Ectodermal cell (in vitro differentiated cells): ENCODE results near the gene LIPM.

ENCODE experiments used
- H3K27ac ChIP-seq: 2 replicates; pipeline ENCODE4 v1.7.0; 2013; ENCODE audit warnings: mild to moderate bottlenecking, low read depth, low read length; ENCODE audit not compliant: insufficient read depth, poor library complexity, severe bottlenecking
- H3K27me3 ChIP-seq: 2 replicates; pipeline ENCODE4 v1.7.0; 2013; ENCODE audit warnings: mild to moderate bottlenecking, low read length; ENCODE audit not compliant: insufficient read depth, control insufficient read depth, poor library complexity, severe bottlenecking
- H3K36me3 ChIP-seq: one replicate; pipeline ENCODE4 v1.7.0; 2013; ENCODE audit warnings: low read length; ENCODE audit not compliant: control insufficient read depth, insufficient read depth
- H3K4me1 ChIP-seq: one replicate; pipeline ENCODE4 v1.7.0; 2013; ENCODE audit warnings: low read length; ENCODE audit not compliant: control insufficient read depth, insufficient read depth
- H3K4me3 ChIP-seq: 2 replicates; pipeline ENCODE4 v1.7.0; 2013; ENCODE audit warnings: low read depth, low read length, control low read depth; ENCODE audit not compliant: insufficient read depth
- H3K9me3 ChIP-seq: 2 replicates; pipeline ENCODE4 v1.7.0; 2013; ENCODE audit warnings: mild to moderate bottlenecking, low read length, moderate library complexity; ENCODE audit not compliant: control insufficient read depth
- WGBS, 2 experiments: methylation state at CpG; one replicate each; pipeline ENCODE4 v1.1.7; 2013; ENCODE audit warnings: missing lambda C conversion rate in 2 of 2; 5-methylcytosine and 5-hydroxymethylcytosine counted together

LIPM gene

DNA sequence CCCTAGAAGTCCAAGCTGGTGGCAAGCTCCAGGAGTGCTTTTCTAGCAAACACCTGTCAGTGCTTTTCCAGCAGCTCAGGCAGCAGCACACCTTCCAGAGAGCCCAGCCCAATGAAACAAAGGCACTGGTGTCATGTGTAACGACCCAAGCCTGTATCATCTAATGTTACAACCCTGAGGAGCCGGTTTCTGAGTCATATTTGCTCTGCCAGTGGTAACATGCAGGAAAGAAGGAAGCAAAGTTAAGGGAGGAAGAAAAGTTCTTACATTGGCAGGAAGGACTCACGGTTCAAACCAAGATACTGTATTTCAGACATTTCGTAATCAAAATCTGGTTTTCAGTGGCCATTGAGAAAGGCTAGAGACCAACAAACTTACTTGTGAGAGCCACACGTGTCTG is 49.2 kb downstream of the LIPM start, which contains the start of gene ANKRD22:
ANKRD22 (minus strand) TSS at position 139 of the 400 bp plus-strand sequence. CDS start 237 bp downstream, outside the sequence.
- Histone ChIP-seq H3K27me3 (no peaks in the 10 kb centered on the region), H3K27ac (no peak within 1 kb of the TSS), H3K36me3 (no peaks in the 10 kb centered on the region), H3K4me3 (no peak within 1 kb of the TSS), H3K4me1 (no peaks in the 10 kb centered on the region), H3K9me3 (no peaks in the 10 kb centered on the region)
- WGBS, 2 experiments, result 62 to 75% methylated on average over 5 of the region's 5 CpGs

DNA sequence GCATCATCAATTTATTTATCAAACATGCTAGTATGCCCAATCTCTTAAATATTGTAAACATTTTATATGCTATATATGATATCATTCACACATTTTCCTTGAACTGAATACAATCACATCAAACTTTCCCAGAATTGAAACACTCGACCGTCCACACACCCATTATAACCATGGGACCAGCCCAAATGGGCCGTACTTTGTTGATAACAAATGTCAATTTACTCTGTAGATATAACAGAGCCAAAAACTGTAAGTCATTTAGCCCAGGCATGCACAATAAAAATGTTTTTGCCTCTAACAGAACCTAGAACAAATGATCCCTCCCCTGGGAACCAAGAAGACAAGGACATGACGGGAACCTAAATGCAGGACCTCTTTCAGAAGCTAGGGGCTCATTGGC is 49.8 kb downstream of the LIPM start:
- WGBS, 2 experiments, result 91 to 96% methylated on average over 4 of the region's 4 CpGs
- H3K36me3 ChIP-seq, result no peaks in the 10 kb centered on the region

DNA sequence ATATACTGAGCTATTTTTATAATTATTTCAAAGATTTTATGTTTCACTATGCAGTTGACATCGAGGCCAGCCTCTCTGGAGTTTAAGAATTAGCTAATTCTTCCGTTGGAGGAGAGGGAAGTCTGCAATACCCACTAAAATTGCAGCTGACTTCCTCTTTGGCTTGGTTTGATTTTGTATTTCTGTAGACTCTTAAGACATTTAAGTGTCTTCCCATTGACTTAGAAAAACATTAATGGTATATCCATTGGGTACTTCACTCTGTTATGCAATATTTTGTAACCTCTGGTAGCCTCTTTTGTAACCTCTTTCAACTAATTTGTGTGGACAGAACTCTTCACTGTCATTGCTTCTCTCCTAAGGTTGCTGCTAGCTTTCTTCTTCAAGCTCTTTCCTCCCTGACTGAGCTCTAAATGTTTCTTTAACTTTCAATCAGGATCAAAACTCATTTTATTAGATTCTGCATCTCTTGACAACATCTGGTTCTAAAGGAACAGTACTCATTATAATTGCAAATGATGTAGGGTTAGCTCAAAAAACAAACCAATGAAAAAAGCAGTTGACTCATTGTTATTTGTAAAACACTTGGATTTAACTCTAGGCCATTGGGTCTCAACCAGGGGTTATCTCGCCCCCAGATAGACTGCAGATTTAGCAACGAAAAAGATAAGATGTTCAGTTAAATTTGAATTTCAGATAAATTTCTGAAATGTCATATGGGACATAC is 50.8 kb downstream of the LIPM start:
- no peaks in the 10 kb centered on the region for H3K9me3 ChIP-seq
- no peak overlapping the region for H3K4me3 ChIP-seq
- no peak overlapping the region for H3K27ac ChIP-seq
- no peaks in the 10 kb centered on the region for H3K36me3 ChIP-seq
- 88 to 91% methylated on average over 4 of the region's 4 CpGs for WGBS, 2 experiments
- no peaks in the 10 kb centered on the region for H3K27me3 ChIP-seq
- H3K4me1 ChIP-seq, result no peaks in the 10 kb centered on the region

More for the DNA sequence above, 49.8 kb downstream of the LIPM start:
- H3K4me3 ChIP-seq, result no peak overlapping the region
- no peak overlapping the region for H3K27ac ChIP-seq
- H3K4me1 ChIP-seq, result no peaks in the 10 kb centered on the region
- H3K27me3 ChIP-seq, result no peaks in the 10 kb centered on the region
- H3K9me3 ChIP-seq, result no peaks in the 10 kb centered on the region

DNA sequence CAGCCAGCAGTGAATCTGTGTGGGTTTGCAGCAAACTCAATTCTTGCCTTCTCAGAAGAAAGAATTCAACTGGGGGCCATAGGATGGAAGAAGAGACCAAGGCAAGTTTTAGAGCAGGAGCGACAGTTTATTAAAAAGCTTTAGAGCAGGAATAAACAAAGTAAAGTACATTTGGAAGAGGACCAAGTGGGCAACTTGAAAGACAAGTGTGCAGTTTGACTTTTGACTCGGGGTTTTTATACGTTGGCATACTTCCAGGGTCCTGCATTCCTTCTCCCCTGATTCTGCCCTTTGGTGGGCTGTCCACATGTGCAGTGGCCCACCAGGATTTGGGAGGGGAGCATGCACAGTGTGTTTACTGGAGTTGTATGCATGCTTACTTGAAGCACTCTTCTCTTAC is 52.2 kb downstream of the LIPM start:
- Histone ChIP-seq H3K27me3 (no peaks in the 10 kb centered on the region), H3K27ac (no peak overlapping the region), H3K4me3 (no peak overlapping the region), H3K9me3 (no peaks in the 10 kb centered on the region), H3K36me3 (no peaks in the 10 kb centered on the region), H3K4me1 (no peaks in the 10 kb centered on the region)
- WGBS, 2 experiments, result 95 to 99% methylated on average over 3 of the region's 3 CpGs

DNA sequence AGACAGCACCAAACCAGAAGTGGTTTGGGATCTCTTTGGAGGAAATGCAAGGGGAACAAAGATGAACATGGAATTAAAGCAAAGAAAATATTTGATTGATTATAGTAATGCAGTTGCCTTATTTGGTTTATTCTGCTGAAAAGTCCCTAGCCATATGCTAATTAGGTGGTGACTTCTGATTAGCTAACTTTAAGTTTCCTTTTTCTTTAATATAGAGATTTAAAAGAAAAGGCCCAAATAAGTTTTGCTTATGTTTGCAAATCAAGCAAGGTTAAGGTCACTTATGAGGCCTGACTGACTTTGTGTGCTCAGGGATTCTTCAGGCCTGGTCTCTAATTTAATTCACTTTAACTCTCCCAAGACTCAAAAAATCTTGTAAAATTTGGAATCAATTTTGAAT is 55.3 kb downstream of the LIPM start:
- Histone ChIP-seq H3K27ac (no peak overlapping the region), H3K27me3 (no peaks in the 10 kb centered on the region), H3K4me1 (no peaks in the 10 kb centered on the region), H3K36me3 (no peaks in the 10 kb centered on the region), H3K4me3 (no peak overlapping the region), H3K9me3 (no peaks in the 10 kb centered on the region)

DNA sequence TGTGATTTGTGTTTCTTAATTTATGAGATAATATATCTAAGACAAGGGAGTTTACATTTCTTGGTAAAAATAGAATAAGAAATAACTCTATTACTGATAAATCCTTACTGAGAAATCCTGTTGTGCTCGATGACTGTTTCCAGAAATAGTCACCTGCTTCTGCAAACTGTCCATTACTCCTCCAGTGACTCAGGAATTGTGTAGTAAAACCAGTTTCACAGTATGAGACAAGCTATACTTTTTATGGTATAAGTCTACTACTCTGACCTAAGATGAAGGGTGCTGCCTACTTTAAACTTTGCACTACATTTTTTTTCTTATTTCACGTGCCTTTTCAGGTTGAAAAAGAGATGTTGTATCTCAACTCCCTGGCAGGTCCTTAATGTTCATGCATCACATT is 56.0 kb downstream of the LIPM start:
- no peaks in the 10 kb centered on the region for H3K27me3 ChIP-seq
- no peak overlapping the region for H3K27ac ChIP-seq
- whole genome bisulfite sequencing, 2 experiments, result 75 to 98% methylated on average over 2 of the region's 2 CpGs
- no peaks in the 10 kb centered on the region for H3K9me3 ChIP-seq
- H3K36me3 ChIP-seq, result no peaks in the 10 kb centered on the region
- no peaks in the 10 kb centered on the region for H3K4me1 ChIP-seq
- no peak overlapping the region for H3K4me3 ChIP-seq

DNA sequence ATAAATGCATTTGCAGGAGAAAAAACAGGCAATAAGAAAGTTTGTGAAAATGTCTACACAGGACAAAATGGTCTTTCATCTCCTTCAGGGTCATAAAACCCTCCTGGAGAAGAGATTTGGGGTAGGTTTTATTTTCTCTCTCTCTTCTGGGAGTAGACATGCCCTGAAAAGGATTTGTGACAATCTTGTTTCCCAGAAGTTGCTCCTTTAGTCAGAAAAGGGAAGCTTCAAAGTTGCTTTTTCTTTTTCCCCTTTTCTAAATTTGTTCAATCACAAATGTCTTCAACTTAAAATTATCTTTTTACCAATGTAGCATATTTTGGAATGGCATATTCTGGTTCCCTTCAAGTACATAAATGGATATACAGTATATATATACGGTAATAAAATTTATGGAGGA is 58.5 kb downstream of the LIPM start:
- no peaks in the 10 kb centered on the region for H3K27me3 ChIP-seq

DNA sequence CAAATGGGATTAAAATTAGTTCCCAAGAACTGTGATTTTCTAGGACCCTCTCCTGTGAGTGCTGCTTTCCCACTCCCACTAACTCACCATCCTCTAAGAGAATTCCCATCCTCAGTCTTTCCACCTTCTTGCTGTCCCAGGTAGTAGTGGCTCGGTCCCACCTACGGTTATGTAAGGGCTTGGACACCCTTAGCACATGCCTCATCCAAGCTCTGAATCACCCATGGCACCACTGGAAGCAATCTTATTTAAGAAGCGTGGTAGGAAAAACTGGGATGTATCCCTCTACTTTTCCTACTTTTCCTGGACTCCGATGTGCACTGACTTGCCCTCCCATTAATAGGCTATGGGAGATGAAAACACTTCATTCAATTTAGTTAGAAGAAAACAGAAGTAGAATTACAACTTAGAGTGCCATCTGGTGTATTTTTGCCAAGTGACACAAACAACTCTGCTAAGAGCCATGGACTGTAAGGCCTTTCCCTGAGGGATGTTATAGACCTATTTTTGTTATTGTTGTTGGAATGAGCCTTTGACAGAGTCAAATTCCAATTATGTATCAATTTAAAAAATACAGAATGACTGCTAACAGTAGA is 62.8 kb downstream of the LIPM start:
- Histone ChIP-seq H3K27ac (no peak overlapping the region), H3K4me1 (no peaks in the 10 kb centered on the region), H3K4me3 (no peak overlapping the region), H3K9me3 (no peaks in the 10 kb centered on the region), H3K36me3 (no peaks in the 10 kb centered on the region), H3K27me3 (no peaks in the 10 kb centered on the region)
- 90 to 96% methylated on average over 3 to 4 of the region's 4 CpGs for WGBS, 2 experiments

More for the DNA sequence above, 58.5 kb downstream of the LIPM start:
- H3K36me3 ChIP-seq, result no peaks in the 10 kb centered on the region
- H3K4me3 ChIP-seq, result no peak overlapping the region
- H3K27ac ChIP-seq, result no peak overlapping the region
- H3K4me1 ChIP-seq, result no peaks in the 10 kb centered on the region
- 0% methylated on average over 1 of the region's 1 CpG; no CpG with 5 or more reads in 1 of the 2 experiments for WGBS, 2 experiments
- H3K9me3 ChIP-seq, result no peaks in the 10 kb centered on the region

DNA sequence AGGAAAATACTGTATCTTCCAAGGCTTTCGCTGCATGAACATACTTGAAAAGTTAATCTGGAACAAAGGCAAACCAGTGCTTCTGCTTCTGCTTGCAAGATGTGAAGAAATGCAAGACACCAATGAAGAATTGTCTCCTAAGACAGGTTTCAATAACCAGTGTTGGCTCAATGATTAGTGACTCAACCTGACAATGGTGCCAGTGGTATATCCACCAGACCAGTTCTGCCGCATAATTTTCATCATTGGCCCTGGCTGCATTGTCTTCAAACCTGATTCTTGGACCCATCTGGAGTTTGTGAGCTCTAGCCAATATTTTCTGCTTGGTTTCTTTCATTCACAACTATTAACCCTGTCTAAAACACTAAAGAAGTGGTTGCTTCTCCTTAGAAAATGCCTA is 63.9 kb downstream of the LIPM start:
- H3K9me3 ChIP-seq, result no peaks in the 10 kb centered on the region
- H3K27ac ChIP-seq, result no peak overlapping the region
- 93 to 96% methylated on average over 2 of the region's 2 CpGs for WGBS, 2 experiments
- H3K36me3 ChIP-seq, result no peaks in the 10 kb centered on the region
- no peak overlapping the region for H3K4me3 ChIP-seq
- H3K27me3 ChIP-seq, result no peaks in the 10 kb centered on the region
- no peaks in the 10 kb centered on the region for H3K4me1 ChIP-seq

DNA sequence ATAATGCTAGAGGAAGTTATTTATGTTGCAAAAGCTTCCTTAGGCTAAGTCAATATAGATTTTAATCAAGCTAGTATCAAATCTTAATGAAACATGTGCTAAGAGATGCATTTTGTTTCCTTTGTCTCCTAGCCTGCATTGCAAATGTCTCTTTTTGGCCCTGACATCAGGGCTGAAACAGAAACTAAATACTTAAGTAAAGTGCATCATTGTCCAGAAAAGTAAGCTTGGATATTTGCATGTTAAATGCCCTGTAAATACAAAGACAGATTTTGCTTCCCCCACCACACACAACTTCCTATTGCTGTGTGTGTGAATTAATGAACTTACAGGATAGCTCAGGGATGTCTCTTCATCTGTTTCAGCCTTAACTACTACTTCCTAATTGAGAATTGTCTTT is 67.6 kb downstream of the LIPM start:
- no peaks in the 10 kb centered on the region for H3K27me3 ChIP-seq
- no peaks in the 10 kb centered on the region for H3K4me1 ChIP-seq
- no peaks in the 10 kb centered on the region for H3K36me3 ChIP-seq
- no peak overlapping the region for H3K4me3 ChIP-seq
- no peaks in the 10 kb centered on the region for H3K9me3 ChIP-seq
- no peak overlapping the region for H3K27ac ChIP-seq
